GM13976 (cell line): ENCODE data around the gene INSR.

ENCODE experiments used
- DNase-seq: peaks from one replicate; pipeline ENCODE4 v3.0.0; 2012; ENCODE audit warnings: low spot score
- in situ Hi-C: fragments of 300-500 bp; cut with MboI; formaldehyde crosslinking; loops from one replicate; pipeline ENCODE4 v1.12.0; 2022; ENCODE audit warnings: low sequenced_read_pairs, mixed read lengths, inconsistent platforms; ENCODE audit not compliant: unreplicated experiment
- TF ChIP-seq, protein P1 (sequence below): IDR thresholded peaks from 2 replicates; pipeline ENCODE4 v1.5.1; 2012; ENCODE audit warnings: borderline replicate concordance, mild to moderate bottlenecking; ENCODE audit not compliant: insufficient read depth; ENCODE audit errors: extremely low read depth, missing control alignments, control extremely low read depth

INSR gene

GRCh38 chr19:7203332-7203731 lies 90.9 kb downstream of the INSR start:
- in situ Hi-C loops = no loop called here

DNA sequence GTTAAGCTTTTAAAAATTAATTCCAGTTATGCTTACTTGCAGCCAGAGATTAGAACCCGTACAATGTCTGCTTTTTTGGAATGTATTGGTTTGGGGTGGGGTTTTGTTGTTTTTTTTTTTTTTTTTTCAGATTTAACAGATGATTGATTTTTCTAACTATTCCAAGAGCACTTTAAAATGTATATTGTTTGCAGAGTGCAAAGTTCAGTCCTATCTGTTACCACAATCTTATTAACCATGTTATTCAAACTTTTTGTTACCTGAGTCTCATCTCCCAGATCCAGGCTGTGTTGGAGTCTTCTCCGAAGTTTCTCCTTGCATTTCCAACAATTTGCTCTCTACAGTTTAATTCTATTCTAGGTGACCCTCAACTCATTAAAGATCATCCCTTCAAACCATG lies 91.3 kb downstream of the INSR start:
- in situ Hi-C loops = no loop called here
- DNase-seq = no peak
- TF ChIP-seq, protein P1, sequence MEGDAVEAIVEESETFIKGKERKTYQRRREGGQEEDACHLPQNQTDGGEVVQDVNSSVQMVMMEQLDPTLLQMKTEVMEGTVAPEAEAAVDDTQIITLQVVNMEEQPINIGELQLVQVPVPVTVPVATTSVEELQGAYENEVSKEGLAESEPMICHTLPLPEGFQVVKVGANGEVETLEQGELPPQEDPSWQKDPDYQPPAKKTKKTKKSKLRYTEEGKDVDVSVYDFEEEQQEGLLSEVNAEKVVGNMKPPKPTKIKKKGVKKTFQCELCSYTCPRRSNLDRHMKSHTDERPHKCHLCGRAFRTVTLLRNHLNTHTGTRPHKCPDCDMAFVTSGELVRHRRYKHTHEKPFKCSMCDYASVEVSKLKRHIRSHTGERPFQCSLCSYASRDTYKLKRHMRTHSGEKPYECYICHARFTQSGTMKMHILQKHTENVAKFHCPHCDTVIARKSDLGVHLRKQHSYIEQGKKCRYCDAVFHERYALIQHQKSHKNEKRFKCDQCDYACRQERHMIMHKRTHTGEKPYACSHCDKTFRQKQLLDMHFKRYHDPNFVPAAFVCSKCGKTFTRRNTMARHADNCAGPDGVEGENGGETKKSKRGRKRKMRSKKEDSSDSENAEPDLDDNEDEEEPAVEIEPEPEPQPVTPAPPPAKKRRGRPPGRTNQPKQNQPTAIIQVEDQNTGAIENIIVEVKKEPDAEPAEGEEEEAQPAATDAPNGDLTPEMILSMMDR = no peak

More at GRCh38 chr19:7203332-7203731, 90.9 kb downstream of the INSR start:
- DNase-seq = no peak
- TF ChIP-seq, protein P1 = no peak

GRCh38 chr19:7200736-7201135 lies 93.5 kb downstream of the INSR start:
- no peak for DNase-seq
- in situ Hi-C loops = no loop called here
- TF ChIP-seq, protein P1 = no peak

DNA sequence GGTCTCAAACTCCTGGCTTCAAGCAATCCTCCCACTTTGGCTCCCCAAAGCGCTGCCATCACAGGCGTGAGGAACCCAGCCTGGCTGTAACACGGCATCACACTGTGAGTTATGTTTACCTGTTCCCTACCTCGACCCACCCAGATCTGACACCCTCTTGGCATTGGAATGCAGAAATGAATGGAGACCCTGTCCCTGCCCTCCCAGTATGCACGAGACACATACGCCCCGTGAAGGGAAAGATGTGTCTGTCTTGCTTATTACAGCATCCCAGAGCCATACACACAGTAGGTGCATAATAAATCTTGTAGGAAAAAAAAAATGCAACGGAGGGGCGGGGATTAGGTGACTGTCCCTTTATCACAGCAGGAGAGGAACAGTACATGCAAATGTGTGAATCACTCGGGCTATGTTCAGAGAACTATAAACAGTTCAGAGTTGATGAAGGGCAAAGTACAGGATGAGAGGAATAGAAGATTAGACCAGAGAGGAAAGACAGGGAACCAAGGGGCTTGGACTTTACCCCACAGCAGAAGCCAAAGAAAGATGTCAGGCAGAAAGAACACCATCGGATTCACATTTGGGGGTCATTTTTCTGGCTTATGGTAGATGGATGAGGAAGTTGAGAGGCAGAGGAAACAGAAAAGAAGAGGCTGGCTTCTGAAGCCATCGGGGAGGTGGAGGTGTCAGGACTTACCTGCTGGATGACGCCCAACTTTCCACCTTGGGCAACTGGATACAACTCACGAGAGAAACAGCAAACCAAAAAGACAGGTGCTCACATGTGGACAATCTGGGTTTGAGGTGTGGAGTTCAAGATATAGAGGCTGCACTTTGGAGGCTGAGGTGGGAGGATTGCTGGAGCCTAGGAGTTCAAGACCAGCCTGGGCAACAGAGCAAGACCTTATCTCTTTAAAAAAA lies 94.3 kb downstream of the INSR start:
- in situ Hi-C loops = no loop called here
- DNase-seq = no peak
- TF ChIP-seq, protein P1 = no peak

GRCh38 chr19:7197760-7198696 lies 96.2 kb downstream of the INSR start:
- peak; percentile 96 for DNase-seq
- in situ Hi-C loops = no loop called here
- TF ChIP-seq, protein P1 = no peak

GRCh38 chr19:7197119-7197759 lies 97.0 kb downstream of the INSR start:
- TF ChIP-seq, protein P1 = no peak
- peak; percentile 87 for DNase-seq
- in situ Hi-C loops = no loop called here
